Measurements from ENCODE around the gene HMGCL.

GRCh38 chr1:23843644-23844043, 18.4 kb upstream of the HMGCL start:
- no peak for TF ChIP-seq CTCF (IDR thresholded peaks at IDR 0.05)
- TF ChIP-seq POLR2A (IDR thresholded peaks at IDR 0.05): no peak
